ENCODE results near the gene CYREN. TPM values are rescaled to one million over a fixed set of nuclear protein-coding genes. Genes with fewer than 3 reads are reported as not detected.
"Not testable (repeated sequence)": the region's sequence is repeated elsewhere in the genome, so short reads cannot be mapped to it uniquely, and the experiment has no call there.

The CYREN gene
- total and polyA plus RNA-seq, 2 donors (not counting 1 experiment from before 2014, with no cell fraction given), result 24.4 to 34.5 TPM

DNA sequence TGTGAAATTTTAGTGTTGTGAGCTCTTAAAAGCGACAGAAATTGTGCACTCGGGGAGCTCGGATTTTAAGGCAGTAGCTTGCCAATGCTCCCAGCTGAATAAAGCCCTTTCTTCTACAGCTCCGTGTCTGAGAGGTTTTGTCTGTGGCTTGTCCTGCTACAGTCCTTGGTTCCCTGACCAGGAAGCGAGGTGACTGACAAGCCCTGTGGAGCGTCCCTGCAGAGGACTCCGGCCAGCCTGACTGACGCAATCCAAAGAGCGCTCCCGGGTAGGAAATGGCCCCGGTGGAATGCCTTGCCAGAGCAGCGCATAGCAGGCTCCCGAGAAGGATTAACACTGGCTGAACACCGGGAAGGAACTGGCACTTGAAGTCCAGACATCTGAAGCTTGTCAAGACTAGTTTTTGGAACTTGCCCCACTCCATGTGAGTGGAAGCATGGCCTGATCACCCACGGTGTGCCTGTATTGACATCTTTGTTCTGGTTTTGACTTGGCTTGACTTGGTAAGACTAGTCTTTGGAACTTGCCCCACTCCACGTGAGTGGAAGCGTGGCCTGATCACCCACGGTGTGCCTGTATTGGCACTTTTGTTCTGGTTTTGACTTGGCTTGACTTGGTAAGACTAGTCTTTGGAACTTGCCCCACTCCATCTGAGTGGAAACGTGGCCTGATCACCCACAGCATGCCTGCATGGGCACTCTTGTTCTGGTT is 1.2 kb upstream of the CYREN start:
- not testable (repeated sequence) for H3K9me3 ChIP-seq (ENCODE audit: control insufficient read depth, insufficient read depth, low read depth, low read length); H3K27me3 ChIP-seq (ENCODE audit: control insufficient read depth, insufficient read depth, low read length); H4K20me1 ChIP-seq (ENCODE audit: control insufficient read depth, extremely low read depth, insufficient read depth, low read length); DNase-seq (ENCODE audit: low read depth in 2 of 2); H3K9ac ChIP-seq (ENCODE audit: insufficient read depth, low read length); H3K4me3 ChIP-seq (replicated peaks in 1 of 4; ENCODE audit: control extremely low read depth in 1 of 4, insufficient read depth in 1 of 4, low read depth in 3 of 4, low read length in 4 of 4)
- Histone ChIP-seq H3K4me2 (ENCODE audit: extremely low read depth, insufficient read depth, low read length) (peak overlapping the region; percentile 25), H3K79me2 (ENCODE audit: control insufficient read depth, insufficient read depth, low read length) (peaks cover 27% of the 10 kb centered on the region), H3K27ac (ENCODE audit: insufficient read depth, low read length) (peak overlapping the region; percentile 43), H3K4me1 (ENCODE audit: control insufficient read depth, extremely low read depth, insufficient read depth, low read length) (peaks cover 14% of the 10 kb centered on the region), H2AFZ (ENCODE audit: low read length) (peak overlapping the region; percentile 41), H3K36me3 (ENCODE audit: control insufficient read depth, insufficient read depth, low read length) (peaks cover 18% of the 10 kb centered on the region)

DNA sequence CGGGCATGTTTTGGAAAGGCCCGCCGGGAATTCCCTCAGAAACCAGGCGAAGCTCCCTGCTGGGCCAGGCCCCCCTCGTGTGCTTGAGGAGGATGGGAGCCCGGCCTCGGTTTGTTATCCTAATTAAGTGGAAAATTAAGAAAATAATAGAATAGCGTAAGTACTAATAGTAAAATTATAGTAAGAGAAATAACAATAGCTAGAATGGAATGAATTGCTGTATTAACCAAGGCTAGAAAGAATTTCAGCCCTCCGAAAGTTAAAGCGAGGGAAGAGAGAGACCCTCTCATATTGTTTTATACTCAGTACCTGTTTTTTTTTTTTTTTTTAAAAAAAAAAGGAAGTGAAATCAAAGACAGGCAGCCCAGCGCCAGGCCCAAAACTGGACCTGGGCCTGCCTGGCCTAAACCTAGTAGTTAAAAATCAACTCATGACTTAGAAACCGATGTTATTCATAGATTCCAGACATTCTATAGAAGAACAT is 533 bp upstream of the CYREN start:
- DNase-seq (ENCODE audit: low read depth in 2 of 2); H4K20me1 ChIP-seq (ENCODE audit: control insufficient read depth, extremely low read depth, insufficient read depth, low read length); H3K27me3 ChIP-seq (ENCODE audit: control insufficient read depth, insufficient read depth, low read length); H3K9me3 ChIP-seq (ENCODE audit: control insufficient read depth, insufficient read depth, low read depth, low read length): not testable (repeated sequence)
- Histone ChIP-seq H3K4me1 (ENCODE audit: control insufficient read depth, extremely low read depth, insufficient read depth, low read length) (peaks cover 14% of the 10 kb centered on the region), H2AFZ (ENCODE audit: low read length) (peak overlapping the region; percentile 39), H3K4me2 (ENCODE audit: extremely low read depth, insufficient read depth, low read length) (peak overlapping the region; percentile 68), H3K4me3 (replicated peaks in 1 of 4; ENCODE audit: control extremely low read depth in 1 of 4, insufficient read depth in 1 of 4, low read depth in 3 of 4, low read length in 4 of 4) (peak overlapping the region; percentile 37 to 93 (median 63)), H3K9ac (ENCODE audit: insufficient read depth, low read length) (peak overlapping the region; percentile 92), H3K36me3 (ENCODE audit: control insufficient read depth, insufficient read depth, low read length) (peaks cover 22% of the 10 kb centered on the region), H3K27ac (ENCODE audit: insufficient read depth, low read length) (peak overlapping the region; percentile 91), H3K79me2 (ENCODE audit: control insufficient read depth, insufficient read depth, low read length) (peaks cover 27% of the 10 kb centered on the region)

DNA sequence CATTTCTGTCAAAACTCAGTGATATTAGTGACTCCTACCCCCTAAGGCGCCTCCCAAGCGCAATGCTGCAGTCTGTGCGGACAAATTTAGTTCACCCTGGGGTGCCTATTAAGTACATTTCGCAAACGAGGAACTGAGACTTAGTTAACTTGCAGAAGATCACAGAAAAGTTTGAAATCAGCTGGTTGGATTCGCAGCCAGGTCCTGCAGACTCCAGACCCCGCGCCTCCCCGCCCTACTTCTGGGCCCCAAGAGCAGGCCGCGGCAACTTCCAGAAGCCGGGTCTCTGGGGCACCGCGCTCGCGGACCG is 588 bp downstream of the CYREN start:
- H3K9me3 ChIP-seq (ENCODE audit: control insufficient read depth, insufficient read depth, low read depth, low read length), result no peaks in the 10 kb centered on the region
- peak overlapping the region; percentile 79 to 96 (median 91) for H3K4me3 ChIP-seq (replicated peaks in 1 of 4; ENCODE audit: control extremely low read depth in 1 of 4, insufficient read depth in 1 of 4, low read depth in 3 of 4, low read length in 4 of 4)
- H3K4me1 ChIP-seq (ENCODE audit: control insufficient read depth, extremely low read depth, insufficient read depth, low read length), result peaks cover 14% of the 10 kb centered on the region
- peak overlapping the region; percentile 92 for H3K9ac ChIP-seq (ENCODE audit: insufficient read depth, low read length)
- H3K79me2 ChIP-seq (ENCODE audit: control insufficient read depth, insufficient read depth, low read length), result peaks cover 27% of the 10 kb centered on the region
- H3K27me3 ChIP-seq (ENCODE audit: control insufficient read depth, insufficient read depth, low read length), result no peaks in the 10 kb centered on the region
- H4K20me1 ChIP-seq (ENCODE audit: control insufficient read depth, extremely low read depth, insufficient read depth, low read length), result no peaks in the 10 kb centered on the region
- H3K27ac ChIP-seq (ENCODE audit: insufficient read depth, low read length), result peak overlapping the region; percentile 91
- H2AFZ ChIP-seq (ENCODE audit: low read length), result no peak overlapping the region
- H3K36me3 ChIP-seq (ENCODE audit: control insufficient read depth, insufficient read depth, low read length), result peaks cover 28% of the 10 kb centered on the region
- peak overlapping the region; percentile 99 for H3K4me2 ChIP-seq (ENCODE audit: extremely low read depth, insufficient read depth, low read length)
- TF ChIP-seq, protein P1, sequence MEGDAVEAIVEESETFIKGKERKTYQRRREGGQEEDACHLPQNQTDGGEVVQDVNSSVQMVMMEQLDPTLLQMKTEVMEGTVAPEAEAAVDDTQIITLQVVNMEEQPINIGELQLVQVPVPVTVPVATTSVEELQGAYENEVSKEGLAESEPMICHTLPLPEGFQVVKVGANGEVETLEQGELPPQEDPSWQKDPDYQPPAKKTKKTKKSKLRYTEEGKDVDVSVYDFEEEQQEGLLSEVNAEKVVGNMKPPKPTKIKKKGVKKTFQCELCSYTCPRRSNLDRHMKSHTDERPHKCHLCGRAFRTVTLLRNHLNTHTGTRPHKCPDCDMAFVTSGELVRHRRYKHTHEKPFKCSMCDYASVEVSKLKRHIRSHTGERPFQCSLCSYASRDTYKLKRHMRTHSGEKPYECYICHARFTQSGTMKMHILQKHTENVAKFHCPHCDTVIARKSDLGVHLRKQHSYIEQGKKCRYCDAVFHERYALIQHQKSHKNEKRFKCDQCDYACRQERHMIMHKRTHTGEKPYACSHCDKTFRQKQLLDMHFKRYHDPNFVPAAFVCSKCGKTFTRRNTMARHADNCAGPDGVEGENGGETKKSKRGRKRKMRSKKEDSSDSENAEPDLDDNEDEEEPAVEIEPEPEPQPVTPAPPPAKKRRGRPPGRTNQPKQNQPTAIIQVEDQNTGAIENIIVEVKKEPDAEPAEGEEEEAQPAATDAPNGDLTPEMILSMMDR (conservative IDR thresholded peaks at IDR 0.05 in 1 of 2, IDR thresholded peaks at IDR 0.05 in 1 of 2; ENCODE audit: low read depth in 1 of 2, low read length in 2 of 2), result no peak
- TF ChIP-seq EZH2 (IDR thresholded peaks at IDR 0.05; ENCODE audit: low read length, missing control alignments), result no peak
- no peak for DNase-seq (ENCODE audit: low read depth in 2 of 2)
